ENCODE measurements around the gene ATP2C2.
"Not testable (repeated sequence)": the region's sequence is repeated elsewhere in the genome, so short reads cannot be mapped to it uniquely, and the experiment has no call there.

Gene ATP2C2

DNA sequence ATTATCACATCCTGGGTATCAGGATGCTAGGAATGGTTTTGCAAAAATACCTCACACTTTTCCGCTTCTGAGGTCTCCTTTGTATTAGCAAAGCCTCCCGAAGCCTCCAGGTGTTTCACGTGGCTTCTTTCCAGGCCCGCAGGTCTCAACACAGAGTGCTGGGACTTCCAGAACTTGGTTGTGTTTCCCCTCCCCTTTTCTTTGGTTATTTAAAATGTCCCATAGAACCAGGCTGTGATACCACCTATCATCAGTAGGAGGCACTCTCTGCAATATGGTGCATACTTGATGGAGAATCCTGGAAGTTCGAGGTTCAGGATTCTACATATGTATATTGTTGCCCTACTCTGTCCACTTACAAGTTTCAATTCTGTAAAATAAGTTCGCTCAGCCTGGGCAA lies 28.8 kb downstream of the ATP2C2 start:
- no peak for DNase-seq (ENCODE audit: low read depth)

- no peak for DNase-seq (ENCODE audit: low read depth)
Observed at GRCh38 chr16:84398701-84399100, 30.4 kb downstream of the ATP2C2 start.

- DNase-seq (ENCODE audit: low read depth): not testable (repeated sequence)
Observed at GRCh38 chr16:84399912-84400311, 31.6 kb downstream of the ATP2C2 start.

GRCh38 chr16:84403435-84403834 lies 35.1 kb downstream of the ATP2C2 start:
- not testable (repeated sequence) for DNase-seq (ENCODE audit: low read depth)

GRCh38 chr16:84404324-84404723 lies 36.0 kb downstream of the ATP2C2 start:
- no peak for DNase-seq (ENCODE audit: low read depth)

DNA sequence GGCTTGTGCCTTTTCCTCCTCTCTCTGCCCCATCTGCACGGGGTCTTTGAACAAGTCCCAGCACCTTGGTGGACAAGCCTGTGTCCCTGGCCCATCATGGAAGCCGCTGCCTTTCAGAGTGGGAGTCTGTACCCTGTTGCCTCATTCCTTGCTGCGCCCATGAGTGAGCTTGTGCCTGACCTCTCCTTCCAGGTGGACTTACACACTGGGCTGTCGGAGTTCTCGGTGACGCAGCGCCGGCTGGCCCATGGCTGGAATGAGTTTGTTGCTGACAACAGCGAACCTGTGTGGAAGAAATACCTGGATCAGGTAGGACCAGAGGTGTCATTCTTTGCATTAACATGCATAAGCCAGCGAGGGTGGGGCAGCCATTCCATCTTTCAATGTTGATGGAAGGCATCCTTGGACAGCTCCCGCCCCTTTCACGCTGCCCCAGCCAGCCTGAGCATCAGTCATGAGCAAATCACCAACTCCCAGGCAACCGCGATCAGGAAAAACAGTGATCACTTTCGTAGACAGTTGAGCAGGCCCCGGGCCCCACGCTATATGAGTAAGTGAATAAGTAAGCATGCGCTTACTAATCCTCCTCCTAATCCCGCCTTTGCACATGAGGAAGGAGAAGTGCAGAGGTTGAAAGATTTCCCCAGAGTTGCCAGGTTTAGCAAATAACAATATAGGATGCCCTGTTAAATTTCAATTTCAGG lies 36.8 kb downstream of the ATP2C2 start:
- no peak for DNase-seq (ENCODE audit: low read depth)

- DNase-seq (ENCODE audit: low read depth): no peak
Observed at GRCh38 chr16:84406006-84406963, 37.9 kb downstream of the ATP2C2 start.

- DNase-seq (ENCODE audit: low read depth): no peak
Observed at GRCh38 chr16:84407588-84408313, 39.4 kb downstream of the ATP2C2 start.

DNA sequence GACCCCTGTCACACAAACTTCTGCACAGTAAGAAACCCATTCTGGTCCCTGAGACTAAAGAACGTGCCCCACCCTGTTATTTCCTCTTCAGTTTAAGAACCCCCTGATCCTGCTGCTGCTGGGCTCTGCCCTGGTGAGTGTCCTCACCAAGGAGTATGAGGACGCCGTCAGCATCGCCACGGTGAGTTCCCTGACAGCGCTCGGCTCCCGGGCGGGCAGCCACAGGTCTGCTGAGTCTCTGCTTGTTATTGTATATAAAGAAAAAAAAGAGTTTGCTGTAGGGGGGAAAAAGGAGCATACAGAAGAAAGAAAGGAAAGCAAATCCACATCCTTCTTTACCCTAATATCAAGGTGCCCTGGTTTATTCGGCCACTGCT lies 40.0 kb downstream of the ATP2C2 start:
- no peak for DNase-seq (ENCODE audit: low read depth)

DNA sequence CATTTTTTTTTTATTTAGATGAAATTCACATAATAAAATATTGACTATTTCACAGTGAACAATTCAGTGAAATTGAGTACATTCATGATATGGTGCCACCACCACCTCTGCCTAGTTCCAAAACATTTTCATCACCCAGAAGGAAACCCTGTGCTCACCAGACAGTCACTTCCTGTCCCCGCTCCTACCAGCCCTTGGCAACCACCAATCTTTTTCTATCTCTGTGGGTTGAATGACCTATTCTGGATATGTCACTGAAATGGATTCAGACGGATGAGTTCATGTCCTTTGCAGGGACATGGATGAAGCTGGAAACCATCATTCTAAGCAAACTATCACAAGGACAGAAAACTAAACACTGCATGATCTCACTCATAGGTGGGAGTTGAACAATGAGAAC lies 40.5 kb downstream of the ATP2C2 start:
- no peak for DNase-seq (ENCODE audit: low read depth)

DNA sequence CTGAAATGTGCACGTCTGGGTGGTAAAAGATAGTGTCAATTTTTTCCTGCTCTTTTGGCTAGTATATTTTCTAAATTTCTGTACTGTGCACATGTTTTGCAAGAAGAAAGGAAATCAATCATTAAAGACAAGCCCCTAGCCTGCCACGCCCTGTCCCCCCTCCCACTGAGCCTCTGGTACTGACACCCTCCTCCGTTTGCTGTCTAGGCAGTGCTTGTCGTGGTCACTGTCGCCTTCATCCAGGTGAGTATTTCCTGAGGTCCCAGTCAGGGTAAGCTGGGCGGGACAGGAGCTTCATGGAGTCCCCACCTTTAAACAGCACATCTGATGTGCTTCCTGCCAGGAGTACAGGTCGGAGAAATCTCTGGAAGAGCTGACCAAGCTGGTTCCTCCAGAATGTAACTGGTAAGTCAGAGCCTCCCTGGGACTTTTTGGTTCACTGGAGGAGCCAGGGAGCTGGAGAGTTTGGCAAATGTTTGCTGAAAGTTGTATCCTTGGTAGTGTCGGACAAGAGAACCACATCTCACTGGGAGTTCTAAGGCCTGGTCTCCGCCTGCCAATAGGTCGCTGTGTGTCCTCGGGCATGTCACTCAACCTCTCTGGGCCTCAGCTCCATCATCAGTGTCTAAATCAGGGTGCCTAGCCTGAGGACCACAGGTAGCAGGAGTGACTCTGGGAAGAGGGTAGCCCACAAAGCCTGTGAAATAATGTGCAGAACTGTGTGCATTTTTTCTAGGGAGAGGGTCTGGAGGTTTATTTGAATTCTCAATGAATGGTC lies 42.2 kb downstream of the ATP2C2 start:
- no peak for DNase-seq (ENCODE audit: low read depth)

- DNase-seq (ENCODE audit: low read depth): no peak
Observed at GRCh38 chr16:84411768-84412167, 43.4 kb downstream of the ATP2C2 start.

- DNase-seq (ENCODE audit: low read depth): no peak
Observed at GRCh38 chr16:84412262-84412661, 43.9 kb downstream of the ATP2C2 start.

DNA sequence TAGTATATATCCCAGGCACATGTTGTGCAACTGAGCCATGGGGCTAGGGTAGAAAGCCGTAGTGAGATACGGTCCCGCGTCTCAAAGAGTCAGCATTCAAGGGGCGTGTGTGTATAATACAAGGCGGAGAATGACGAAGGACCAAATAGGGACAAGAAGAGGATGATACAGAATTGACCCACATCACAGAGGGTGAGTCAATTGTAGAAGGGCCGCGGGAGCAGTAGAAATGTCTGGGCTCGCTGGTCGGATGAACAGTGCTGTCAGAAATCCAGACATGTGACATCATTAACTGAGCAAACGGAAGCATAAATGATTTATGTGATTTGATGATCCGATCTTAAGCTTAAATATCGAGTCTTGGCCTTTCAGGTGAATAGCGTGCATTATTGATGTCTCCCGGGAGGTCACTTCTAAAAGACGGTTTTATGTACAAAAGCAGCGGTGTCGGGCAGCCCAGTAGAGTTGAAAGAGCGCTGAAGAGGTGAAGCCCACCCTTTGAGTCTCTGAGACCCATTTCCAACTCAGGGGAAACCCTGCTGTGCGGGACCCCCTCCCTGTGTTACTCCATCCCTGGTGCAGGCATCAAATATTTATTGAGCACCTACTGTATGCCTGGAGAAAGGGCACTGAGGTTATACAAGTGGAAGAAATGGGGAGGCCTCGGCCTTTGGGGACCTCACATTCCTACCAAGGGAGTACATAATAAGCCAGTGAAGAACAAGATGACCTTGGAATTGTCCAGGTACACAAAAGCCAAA lies 45.1 kb downstream of the ATP2C2 start:
- no peak for DNase-seq (ENCODE audit: low read depth)

GRCh38 chr16:84414789-84415326 lies 46.5 kb downstream of the ATP2C2 start:
- no peak for DNase-seq (ENCODE audit: low read depth)

DNA sequence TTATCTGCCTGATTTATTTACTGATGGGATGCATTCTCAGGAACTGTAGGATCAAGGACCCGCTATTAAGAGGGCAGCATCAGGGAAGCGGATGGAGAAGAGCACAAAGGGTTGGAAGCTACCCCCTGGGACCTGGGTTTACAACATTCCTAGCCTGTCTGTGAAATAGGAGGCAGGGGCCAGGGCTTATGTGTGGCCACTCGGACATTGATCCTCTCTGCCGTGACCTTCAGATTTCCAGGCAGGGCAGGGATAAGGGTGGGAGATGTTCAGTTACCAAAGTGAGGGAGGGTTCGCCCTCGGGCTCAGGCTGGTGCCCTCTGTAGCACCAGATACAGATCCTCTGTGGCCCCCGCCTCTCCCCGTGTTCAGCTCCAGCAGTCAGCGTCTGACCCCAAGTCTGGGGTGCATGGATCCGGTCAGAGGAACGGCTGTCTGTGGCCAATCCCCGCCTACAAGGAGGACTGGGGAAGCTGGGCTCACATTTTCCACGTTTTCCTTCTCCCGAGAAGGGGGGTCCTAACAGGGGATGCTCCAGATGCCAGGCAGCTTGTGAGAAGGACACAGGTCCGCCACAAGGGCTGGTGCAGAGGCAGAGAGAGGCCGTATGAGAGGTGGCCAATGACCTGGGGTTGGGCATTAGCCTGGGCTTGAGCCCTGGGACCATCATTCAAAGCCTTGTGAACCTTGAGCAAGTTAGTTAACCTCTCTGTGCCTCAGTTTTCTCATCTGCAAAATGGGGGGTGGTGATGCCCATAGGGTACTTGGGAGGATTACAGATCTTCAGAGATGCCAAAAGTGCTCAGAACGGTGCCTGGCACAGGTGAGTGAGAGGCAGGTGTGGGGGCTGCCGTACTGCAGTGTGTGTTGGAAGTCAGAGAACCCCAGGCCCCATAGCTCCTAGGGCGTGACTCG lies 48.3 kb downstream of the ATP2C2 start:
- DNase-seq (ENCODE audit: low read depth): no peak

GRCh38 chr16:84418056-84418849 lies 49.9 kb downstream of the ATP2C2 start:
- no peak for DNase-seq (ENCODE audit: low read depth)

DNA sequence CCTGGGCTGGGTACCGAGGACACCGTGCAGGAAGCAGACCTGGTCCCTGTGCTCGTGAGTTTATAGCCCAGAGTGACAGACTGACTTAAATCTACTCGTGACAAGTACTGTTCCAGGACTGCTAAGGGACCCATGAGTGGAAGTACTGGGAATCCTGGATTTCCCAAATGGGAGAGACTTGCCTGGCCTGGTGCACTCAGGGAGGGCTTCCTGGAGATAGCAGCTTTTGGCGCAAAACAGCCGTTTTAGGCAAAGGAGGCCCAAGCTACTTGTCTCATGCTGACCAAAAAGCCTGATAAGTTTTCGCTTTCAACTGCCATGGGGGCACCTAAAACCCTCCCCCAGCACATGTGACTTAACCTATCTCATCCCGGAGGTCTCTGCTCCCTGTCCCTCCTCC lies 51.4 kb downstream of the ATP2C2 start:
- DNase-seq (ENCODE audit: low read depth): no peak

DNA sequence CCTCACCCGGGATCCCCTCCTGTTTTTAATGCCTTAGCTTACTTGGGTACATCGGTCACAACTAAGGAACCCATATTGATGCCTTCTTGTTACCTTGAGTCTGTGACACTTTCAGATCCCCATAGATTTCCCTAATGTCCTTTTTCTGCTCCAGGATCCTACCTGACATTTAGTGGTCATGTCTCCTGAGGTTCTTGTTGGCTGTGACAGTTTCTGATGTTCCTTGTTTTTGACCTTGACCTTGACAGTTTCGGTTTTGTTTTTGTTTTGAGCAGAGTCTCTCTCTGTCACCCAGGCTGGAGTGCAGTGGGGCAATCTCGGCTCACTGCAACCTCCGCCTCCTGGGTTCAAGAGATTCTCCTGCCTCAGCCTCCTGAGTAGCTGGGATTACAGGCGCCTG lies 52.2 kb downstream of the ATP2C2 start:
- not testable (repeated sequence) for DNase-seq (ENCODE audit: low read depth)
